Thyroid gland (tissue), 4 donors: ENCODE measurements around the gene CPLX1. TPM values are rescaled to one million over a fixed set of nuclear protein-coding genes. Genes with fewer than 3 reads are reported as not detected.
A peak's percentile ranks its signal among the peaks of the same experiment; 100 is the strongest.

Experiments
- DNase-seq, 2 donors: peaks; one replicate each; pipeline ENCODE4 v3.0.0-alpha.2; 2019
- H3K27ac ChIP-seq, 3 donors: fragments of 200-600 bp; sonication (generic); 1 replicate in 2 of 3; 2 replicates in 1 of 3; pipeline ENCODE4 v1.5.1; 2016 to 2019; ENCODE audit warnings: mild to moderate bottlenecking in 1 of 3, moderate library complexity in 1 of 3
- H3K27me3 ChIP-seq: fragments of 200-600 bp; sonication (generic); one replicate; pipeline ENCODE4 v1.5.1; 2019
- H3K36me3 ChIP-seq, 2 donors: fragments of 200-600 bp; sonication (generic); one replicate each; pipeline ENCODE4 v1.5.1; 2016 to 2019
- H3K4me1 ChIP-seq, 2 donors: fragments of 200-600 bp; sonication (generic); one replicate each; pipeline ENCODE4 v1.5.1; 2017 to 2019
- H3K4me3 ChIP-seq, 3 donors: fragments of 200-600 bp; sonication (generic); replicated peaks in 1 of 3; 1 replicate in 2 of 3; 2 replicates in 1 of 3; pipeline ENCODE4 v1.5.1; 2016; ENCODE audit warnings: mild to moderate bottlenecking in 1 of 3
- H3K9me3 ChIP-seq: fragments of 200-600 bp; sonication (generic); one replicate; pipeline ENCODE4 v1.5.1; 2017
- POLR2A ChIP-seq, 2 donors: fragments of 450-650 bp; IDR thresholded peaks; one replicate each; pipeline ENCODE4 v1.6.1; 2017; ENCODE audit warnings: antibody characterized with exemption in 2 of 2, mild to moderate bottlenecking in 2 of 2, moderate library complexity in 1 of 2
- WGBS, 2 donors: methylation state at CpG; one replicate each; pipeline ENCODE4 v1.1.5; 2017; 5-methylcytosine and 5-hydroxymethylcytosine counted together
- intact Hi-C: fragments of 100-400 bp; cut with DNase I; formaldehyde crosslinking; loops from one replicate; pipeline ENCODE4 v1.15.1; 2023
- total RNA-seq, 4 donors: library from RNA; depleted of rRNA; stranded (reverse); fragments of >200 nt; gene quantifications; one replicate each; pipeline ENCODE4 v1.2.3, GENCODE V29; 2016
- TF ChIP-seq, protein P1 (sequence below), 6 experiments: fragments of 200-600 bp in 3 of 6; fragments of 450-650 bp in 3 of 6; sonication (generic) in 3 of 6; IDR thresholded peaks; one replicate each; pipeline ENCODE4 v1.5.1; 2016 to 2019; ENCODE audit warnings: antibody characterized with exemption in 6 of 6, mild to moderate bottlenecking in 2 of 6, inconsistent platforms in 1 of 6, moderate library complexity in 1 of 6

CPLX1 gene
- total RNA-seq, 4 donors from 2014 or later: 0.75 to 3.2 (median 1.4) TPM; not detected in 1

DNA sequence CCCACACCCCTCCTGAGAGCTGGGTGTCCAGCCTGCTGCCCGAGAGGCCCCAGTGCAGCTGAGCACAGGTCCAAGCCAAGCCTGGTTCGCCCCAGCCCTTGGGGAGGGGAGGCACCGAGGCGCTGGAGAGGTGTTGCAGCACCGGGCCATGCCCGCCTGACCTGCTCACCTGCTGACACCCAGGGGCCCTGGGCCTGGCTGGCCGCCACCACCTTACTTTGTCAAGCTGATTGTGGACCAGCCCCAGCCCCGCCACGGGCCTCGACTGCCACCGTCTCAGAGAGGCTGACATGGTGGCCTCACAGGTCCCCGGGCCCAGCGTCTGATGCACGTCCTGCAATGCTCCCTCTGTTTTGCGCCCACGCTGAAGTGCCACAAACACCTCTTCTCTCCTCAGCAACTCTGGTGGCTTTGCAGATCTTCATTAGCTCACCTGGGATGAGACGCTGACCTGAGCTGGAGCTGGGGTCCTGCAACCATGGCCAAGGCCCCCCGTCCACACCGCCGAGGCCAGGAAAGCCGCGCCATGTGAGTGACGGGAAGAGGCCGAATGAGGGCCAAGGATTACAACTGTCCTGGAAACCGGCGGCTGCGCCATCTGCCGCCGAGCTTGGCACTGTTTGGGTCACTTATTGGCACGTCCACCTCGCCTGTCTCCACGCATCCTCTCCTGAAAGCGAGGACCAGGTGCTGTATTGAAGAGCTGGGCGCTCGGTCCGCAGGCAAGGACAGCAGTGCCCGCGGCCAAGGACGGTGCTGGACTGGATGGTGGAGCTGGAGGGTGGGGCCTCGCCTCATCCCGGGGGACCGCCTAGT, 7.6 kb downstream of the CPLX1 start:
- H3K27me3 ChIP-seq: no peaks in the 10 kb centered on the region
- no peaks in the 10 kb centered on the region for H3K9me3 ChIP-seq
- intact Hi-C loops: no loop called here
- H3K27ac ChIP-seq: no peak overlapping the region
- H3K4me1 ChIP-seq: peaks cover 6 to 8% of the 10 kb centered on the region in 2 donors
- no peaks in the 10 kb centered on the region for H3K36me3 ChIP-seq
- DNase-seq: no peak
- no peak overlapping the region for H3K4me3 ChIP-seq
- no peak for TF ChIP-seq POLR2A (IDR thresholded peaks at IDR 0.05)
- TF ChIP-seq, protein P1, sequence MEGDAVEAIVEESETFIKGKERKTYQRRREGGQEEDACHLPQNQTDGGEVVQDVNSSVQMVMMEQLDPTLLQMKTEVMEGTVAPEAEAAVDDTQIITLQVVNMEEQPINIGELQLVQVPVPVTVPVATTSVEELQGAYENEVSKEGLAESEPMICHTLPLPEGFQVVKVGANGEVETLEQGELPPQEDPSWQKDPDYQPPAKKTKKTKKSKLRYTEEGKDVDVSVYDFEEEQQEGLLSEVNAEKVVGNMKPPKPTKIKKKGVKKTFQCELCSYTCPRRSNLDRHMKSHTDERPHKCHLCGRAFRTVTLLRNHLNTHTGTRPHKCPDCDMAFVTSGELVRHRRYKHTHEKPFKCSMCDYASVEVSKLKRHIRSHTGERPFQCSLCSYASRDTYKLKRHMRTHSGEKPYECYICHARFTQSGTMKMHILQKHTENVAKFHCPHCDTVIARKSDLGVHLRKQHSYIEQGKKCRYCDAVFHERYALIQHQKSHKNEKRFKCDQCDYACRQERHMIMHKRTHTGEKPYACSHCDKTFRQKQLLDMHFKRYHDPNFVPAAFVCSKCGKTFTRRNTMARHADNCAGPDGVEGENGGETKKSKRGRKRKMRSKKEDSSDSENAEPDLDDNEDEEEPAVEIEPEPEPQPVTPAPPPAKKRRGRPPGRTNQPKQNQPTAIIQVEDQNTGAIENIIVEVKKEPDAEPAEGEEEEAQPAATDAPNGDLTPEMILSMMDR (IDR thresholded peaks at IDR 0.05): no peak
- WGBS, 2 donors: 85 to 88% methylated on average over 30 to 32 of the region's 42 CpGs

DNA sequence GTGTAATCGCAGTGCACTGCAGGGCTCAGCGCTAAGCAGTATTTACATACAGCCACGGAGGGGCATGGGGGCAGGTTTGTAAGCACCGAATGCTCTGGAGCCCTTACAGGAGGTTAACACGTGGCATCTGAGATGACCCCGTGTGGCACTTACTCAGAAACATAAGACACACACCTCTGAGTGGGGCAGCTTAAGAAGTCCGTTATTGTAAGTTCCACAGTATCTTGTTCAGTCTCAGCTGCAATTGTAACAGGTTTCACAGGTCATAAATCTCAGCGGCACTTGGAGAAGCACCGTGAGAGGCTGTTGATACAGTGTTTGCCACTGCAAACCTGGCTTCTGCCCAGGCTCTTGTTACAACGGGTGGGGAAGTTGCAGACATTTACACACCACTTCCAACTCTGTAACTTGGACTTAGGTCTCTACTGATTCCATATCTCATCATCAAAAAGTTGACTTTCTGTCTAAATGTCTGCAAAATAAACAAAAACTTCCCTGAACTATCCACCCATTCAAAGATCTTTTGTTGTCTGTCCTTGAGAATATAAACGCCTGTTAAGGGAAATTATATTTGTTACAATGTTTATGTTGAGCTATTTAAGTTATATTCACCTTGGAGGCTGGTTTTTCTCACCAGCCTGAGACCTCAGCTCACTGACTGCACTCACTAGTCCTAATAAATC, 10.3 kb downstream of the CPLX1 start:
- H3K27ac ChIP-seq: no peak overlapping the region
- intact Hi-C loops: no loop called here

DNA sequence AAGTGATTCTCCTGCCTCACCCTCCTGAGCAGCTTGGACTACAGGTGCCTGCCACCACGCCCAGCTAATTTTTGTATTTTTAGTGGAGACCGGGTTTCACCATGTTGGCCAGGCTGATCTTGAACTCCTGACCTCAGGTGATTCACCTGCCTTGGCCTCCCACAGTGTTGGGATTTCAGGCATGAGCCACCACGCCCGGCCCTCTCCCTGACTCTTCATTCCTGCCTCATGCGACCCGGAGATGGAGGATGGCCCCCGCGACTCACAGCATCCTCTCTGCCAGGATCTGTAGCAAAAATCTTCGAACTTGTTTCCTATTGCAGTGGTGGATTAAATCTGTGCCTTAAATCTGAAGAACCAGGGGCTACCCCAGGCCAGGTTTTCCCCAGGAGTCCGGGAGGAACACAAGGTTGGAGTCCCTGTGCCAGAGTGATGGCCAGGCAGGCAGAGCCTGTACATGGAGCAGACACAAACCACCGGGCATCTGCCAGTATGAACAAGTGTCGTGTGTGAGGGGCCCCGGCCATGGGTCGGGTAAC, 11.5 kb downstream of the CPLX1 start:
- TF ChIP-seq, protein P1 (IDR thresholded peaks at IDR 0.05): no peak
- no peak for TF ChIP-seq POLR2A (IDR thresholded peaks at IDR 0.05)
- Histone ChIP-seq H3K27me3 (no peaks in the 10 kb centered on the region), H3K9me3 (no peaks in the 10 kb centered on the region), H3K27ac (no peak overlapping the region), H3K36me3 (no peaks in the 10 kb centered on the region), H3K4me3 (no peak overlapping the region), H3K4me1 (peaks cover 6 to 8% of the 10 kb centered on the region in 2 donors)
- intact Hi-C loops: no loop called here
- WGBS, 2 donors: 78 to 81% methylated on average over 13 to 14 of the region's 14 CpGs
- DNase-seq: no peak

More for the DNA sequence above, 10.3 kb downstream of the CPLX1 start:
- no peaks in the 10 kb centered on the region for H3K36me3 ChIP-seq
- no peaks in the 10 kb centered on the region for H3K9me3 ChIP-seq
- peak; percentile 81 for DNase-seq
- WGBS, 2 donors: 16 to 28% methylated on average over 11 of the region's 11 CpGs
- H3K4me1 ChIP-seq: peaks cover 6 to 8% of the 10 kb centered on the region in 2 donors
- H3K4me3 ChIP-seq: no peak overlapping the region
- TF ChIP-seq, protein P1 (IDR thresholded peaks at IDR 0.05): no peak
- TF ChIP-seq POLR2A (IDR thresholded peaks at IDR 0.05): no peak
- no peaks in the 10 kb centered on the region for H3K27me3 ChIP-seq

DNA sequence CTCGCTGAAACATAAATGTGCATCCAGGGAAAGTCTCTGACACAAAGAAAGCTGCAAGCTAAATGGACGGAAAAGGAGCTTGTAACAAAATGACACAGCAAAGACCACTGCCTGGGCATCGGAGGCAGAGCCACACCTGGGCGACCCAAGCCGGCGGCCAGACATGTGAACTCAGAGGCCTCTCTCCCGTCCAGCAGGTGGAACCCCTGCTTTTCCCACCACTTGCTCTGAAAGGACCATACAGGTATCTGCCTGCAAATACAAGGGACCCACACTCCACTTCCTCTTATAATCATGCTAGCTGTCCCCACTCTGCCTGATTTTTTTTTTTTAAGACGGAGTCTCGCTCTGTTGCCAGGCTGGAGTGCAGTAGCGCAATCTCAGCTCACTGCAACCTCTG, 12.0 kb downstream of the CPLX1 start:
- Histone ChIP-seq H3K4me3 (no peak overlapping the region), H3K36me3 (no peaks in the 10 kb centered on the region), H3K4me1 (peaks cover 6 to 8% of the 10 kb centered on the region in 2 donors), H3K9me3 (no peaks in the 10 kb centered on the region), H3K27me3 (no peaks in the 10 kb centered on the region), H3K27ac (no peak overlapping the region)
- DNase-seq: no peak
- WGBS, 2 donors: 38 to 51% methylated on average over 10 of the region's 10 CpGs
- intact Hi-C loops: no loop called here
- TF ChIP-seq POLR2A (IDR thresholded peaks at IDR 0.05): no peak
- TF ChIP-seq, protein P1 (IDR thresholded peaks at IDR 0.05): no peak
